ACC112 (cell line): Measurements from ENCODE around the gene DDX18.

Experiments
- H2AFZ ChIP-seq: fragments of 200-600 bp; sonication (generic); one replicate; pipeline ENCODE4 v1.6.0; 2017; ENCODE audit warnings: antibody characterized with exemption, low read length; ENCODE audit not compliant: unreplicated experiment
- H3K27ac ChIP-seq: fragments of 200-600 bp; sonication (generic); 2 replicates; pipeline ENCODE4 v1.5.1; 2014; ENCODE audit warnings: low read depth, mild to moderate bottlenecking, antibody characterized with exemption, low read length, moderate library complexity
- H3K27me3 ChIP-seq: fragments of 200-600 bp; sonication (generic); 2 replicates; pipeline ENCODE4 v1.6.1; 2014; ENCODE audit warnings: mild to moderate bottlenecking, antibody characterized with exemption, low read length, moderate library complexity, mixed read lengths; ENCODE audit not compliant: insufficient read depth
- H3K36me3 ChIP-seq: fragments of 200-600 bp; sonication (generic); 2 replicates; pipeline ENCODE4 v1.6.1; 2016; ENCODE audit warnings: mild to moderate bottlenecking, antibody characterized with exemption, low read length, moderate library complexity, mixed read lengths; ENCODE audit not compliant: insufficient read depth
- H3K4me1 ChIP-seq: fragments of 200-600 bp; sonication (generic); one replicate; pipeline ENCODE4 v1.6.1; 2016; ENCODE audit warnings: low read length, mixed read lengths; ENCODE audit not compliant: insufficient read depth, unreplicated experiment, control insufficient read depth
- H3K4me3 ChIP-seq: fragments of 200-600 bp; sonication (generic); 2 replicates; pipeline ENCODE4 v1.5.1; 2014; ENCODE audit warnings: mild to moderate bottlenecking, low read depth, low read length
- H3K79me2 ChIP-seq: fragments of 200-600 bp; sonication (generic); one replicate; pipeline ENCODE4 v1.6.0; 2016; ENCODE audit warnings: low read length; ENCODE audit not compliant: control insufficient read depth, unreplicated experiment, insufficient read depth

The DDX18 gene

DNA sequence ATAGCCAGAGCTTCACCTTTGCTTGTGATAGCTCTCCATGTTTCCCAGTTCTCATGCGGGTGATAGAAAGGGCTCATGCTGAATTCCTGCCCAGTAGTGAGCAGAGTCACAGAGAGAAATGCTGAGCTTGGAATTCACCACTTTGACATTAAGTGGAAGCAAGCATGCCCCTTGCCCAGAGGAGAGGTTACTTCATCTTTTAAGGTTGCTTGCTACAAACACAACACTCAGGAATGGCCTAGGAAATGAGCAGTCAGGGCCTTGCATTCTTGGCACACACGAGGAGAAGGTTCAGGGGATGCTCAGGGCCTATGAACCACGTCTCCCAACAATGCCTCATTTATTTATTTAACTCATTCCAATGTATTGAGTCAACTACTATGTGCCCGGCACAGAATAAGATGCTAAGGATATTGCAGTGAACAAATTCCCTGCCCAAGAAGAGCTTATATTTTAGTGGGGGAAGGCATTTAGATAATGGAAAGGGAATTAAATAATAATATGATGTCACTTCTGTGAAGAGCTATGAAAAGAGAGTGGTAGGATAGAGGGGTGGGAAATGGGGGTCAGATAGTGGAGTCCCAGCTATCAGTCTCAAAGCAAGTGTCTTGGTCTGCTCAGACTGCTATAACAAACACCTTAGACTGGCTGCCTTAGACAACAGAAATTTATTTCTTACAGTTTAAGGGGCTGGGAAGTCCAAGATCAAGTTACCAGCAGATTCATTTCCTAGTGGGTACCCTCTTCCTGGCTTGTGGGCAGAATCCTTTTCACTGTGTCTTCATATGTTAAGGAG is 42.1 kb downstream of the DDX18 start:
- H3K4me1 ChIP-seq, result peaks cover 25% of the 10 kb centered on the region
- H2AFZ ChIP-seq, result peak overlapping the region; percentile 16
- H3K27me3 ChIP-seq, result peaks cover 23% of the 10 kb centered on the region
- peak overlapping the region; percentile 41 for H3K4me3 ChIP-seq
- H3K36me3 ChIP-seq, result no peaks in the 10 kb centered on the region
- peak overlapping the region; percentile 81 for H3K27ac ChIP-seq
- H3K79me2 ChIP-seq, result no peaks in the 10 kb centered on the region

DNA sequence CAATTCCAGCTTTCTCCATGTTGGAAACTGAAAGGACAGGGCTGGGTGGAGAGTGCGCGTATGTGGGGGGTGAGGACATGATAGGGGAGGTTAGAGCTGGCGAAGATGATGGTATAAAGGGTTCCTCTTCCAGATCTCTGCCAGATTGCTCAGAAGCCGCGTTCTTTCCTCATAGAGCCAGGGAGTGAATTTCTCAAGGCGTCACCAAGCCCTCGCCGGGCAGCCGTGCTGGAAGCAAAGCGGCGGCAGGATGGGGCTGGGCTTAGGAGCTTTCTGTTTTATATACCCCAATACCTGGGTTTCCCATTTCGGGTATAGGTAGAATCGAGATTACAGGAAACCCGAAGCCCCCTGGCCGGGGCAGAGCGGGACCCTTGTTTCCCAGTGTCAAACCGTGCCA is 43.8 kb downstream of the DDX18 start:
- Histone ChIP-seq H2AFZ (no peak overlapping the region), H3K27me3 (peaks cover 23% of the 10 kb centered on the region), H3K79me2 (no peaks in the 10 kb centered on the region), H3K4me3 (no peak overlapping the region), H3K27ac (no peak overlapping the region), H3K4me1 (peaks cover 25% of the 10 kb centered on the region), H3K36me3 (peaks cover 7% of the 10 kb centered on the region)

DNA sequence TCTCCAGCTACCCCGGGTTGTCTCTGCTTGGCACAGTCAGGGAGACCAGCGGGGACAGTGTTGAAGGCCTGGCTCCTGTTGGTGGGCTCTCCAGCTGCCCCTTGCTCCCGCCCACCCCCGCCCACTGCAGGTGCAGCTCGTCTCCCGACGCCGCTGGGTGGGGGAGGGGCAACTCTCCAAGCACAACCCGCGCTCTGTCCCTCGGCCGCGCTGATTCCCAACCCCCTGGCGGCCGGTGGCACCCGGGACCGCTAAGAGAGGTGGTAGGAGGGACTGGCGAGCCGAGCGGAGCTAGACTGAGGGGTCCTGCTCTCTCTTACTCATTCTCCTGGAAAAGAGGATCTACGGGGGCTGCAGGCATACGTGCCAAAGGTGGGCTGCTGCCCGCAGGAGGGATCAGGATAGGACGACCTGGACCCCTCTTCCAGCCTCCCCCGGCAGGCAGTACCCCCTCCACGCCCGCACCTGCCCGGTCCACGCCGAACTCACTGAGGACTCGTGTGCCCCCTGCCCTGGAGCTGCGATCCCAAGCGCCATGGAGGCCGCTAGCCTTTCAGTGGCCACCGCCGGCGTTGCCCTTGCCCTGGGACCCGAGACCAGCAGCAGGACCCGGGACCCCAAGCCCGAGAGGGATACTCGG is 44.5 kb downstream of the DDX18 start:
- H3K79me2 ChIP-seq, result no peaks in the 10 kb centered on the region
- no peak overlapping the region for H2AFZ ChIP-seq
- H3K27ac ChIP-seq, result no peak overlapping the region
- peaks cover 25% of the 10 kb centered on the region for H3K4me1 ChIP-seq
- no peak overlapping the region for H3K4me3 ChIP-seq
- peaks cover 23% of the 10 kb centered on the region for H3K27me3 ChIP-seq
- H3K36me3 ChIP-seq, result peaks cover 7% of the 10 kb centered on the region

DNA sequence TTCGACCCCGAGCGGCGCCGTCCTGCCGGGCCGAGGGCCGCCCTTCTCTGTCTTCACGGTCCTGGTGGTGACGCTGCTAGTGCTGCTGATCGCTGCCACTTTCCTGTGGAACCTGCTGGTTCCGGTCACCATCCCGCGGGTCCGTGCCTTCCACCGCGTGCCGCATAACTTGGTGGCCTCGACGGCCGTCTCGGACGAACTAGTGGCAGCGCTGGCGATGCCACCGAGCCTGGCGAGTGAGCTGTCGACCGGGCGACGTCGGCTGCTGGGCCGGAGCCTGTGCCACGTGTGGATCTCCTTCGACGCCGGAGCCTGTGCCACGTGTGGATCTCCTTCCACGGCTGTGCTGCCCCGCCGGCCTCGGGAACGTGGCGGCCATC is 45.0 kb downstream of the DDX18 start:
- Histone ChIP-seq H2AFZ (no peak overlapping the region), H3K4me1 (peaks cover 25% of the 10 kb centered on the region), H3K27ac (no peak overlapping the region), H3K27me3 (peaks cover 23% of the 10 kb centered on the region), H3K4me3 (no peak overlapping the region), H3K79me2 (no peaks in the 10 kb centered on the region), H3K36me3 (peaks cover 7% of the 10 kb centered on the region)

DNA sequence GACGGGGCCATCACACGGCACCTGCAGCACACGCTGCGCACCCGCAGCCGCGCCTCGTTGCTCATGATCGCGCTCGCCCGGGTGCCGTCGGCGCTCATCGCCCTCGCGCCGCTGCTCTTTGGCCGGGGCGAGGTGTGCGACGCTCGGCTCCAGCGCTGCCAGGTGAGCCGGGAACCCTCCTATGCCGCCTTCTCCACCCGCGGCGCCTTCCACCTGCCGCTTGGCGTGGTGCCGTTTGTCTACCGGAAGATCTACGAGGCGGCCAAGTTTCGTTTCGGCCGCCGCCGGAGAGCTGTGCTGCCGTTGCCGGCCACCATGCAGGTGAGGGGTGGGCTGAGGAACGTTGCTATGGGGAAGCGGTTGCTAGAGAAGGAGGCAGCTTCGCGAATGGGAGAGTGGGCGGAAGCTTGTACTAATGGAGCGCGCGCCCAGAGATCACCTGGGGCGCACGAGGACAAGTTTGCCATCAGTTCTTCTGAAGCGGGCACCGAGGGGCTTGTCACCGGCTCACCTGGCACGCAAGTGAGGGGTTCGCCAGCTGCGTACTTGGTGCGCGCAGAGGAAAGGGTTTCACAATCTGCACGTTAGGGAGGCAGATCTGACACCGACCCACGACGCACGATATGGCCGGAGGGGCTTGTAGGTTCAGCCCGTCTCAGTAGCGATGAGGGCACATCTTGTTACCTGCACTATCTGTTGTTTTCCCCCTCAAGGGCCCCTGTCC is 45.6 kb downstream of the DDX18 start:
- Histone ChIP-seq H3K4me1 (peaks cover 23% of the 10 kb centered on the region), H3K36me3 (peaks cover 7% of the 10 kb centered on the region), H3K79me2 (no peaks in the 10 kb centered on the region), H3K27me3 (peaks cover 23% of the 10 kb centered on the region), H3K4me3 (peak overlapping the region; percentile 50; the same call in 1 of the 2 replicates), H3K27ac (no peak overlapping the region), H2AFZ (no peak overlapping the region)

DNA sequence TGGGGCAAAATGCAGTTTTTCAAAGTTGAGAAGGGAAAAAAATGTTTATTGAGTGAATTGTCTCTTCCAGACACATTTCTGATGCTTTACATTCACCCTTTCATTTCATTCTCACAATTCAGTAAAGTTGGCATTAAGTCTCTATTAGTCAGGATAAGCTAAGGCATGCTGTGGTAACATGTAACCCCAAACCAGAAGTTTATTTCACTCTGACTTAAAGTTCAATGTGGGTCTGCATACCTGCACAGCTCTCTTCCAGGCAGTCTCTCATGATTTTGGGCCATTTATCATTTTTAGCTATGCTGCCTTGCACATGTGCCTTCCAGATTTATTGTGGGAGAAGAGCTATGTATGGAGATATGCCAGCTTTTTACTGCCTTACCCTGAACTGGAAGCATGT is 48.0 kb downstream of the DDX18 start:
- peaks cover 1% of the 10 kb centered on the region for H3K4me1 ChIP-seq
- H3K27me3 ChIP-seq, result peaks cover 23% of the 10 kb centered on the region
- no peaks in the 10 kb centered on the region for H3K79me2 ChIP-seq
- H3K27ac ChIP-seq, result no peak overlapping the region
- no peak overlapping the region for H2AFZ ChIP-seq
- peaks cover 7% of the 10 kb centered on the region for H3K36me3 ChIP-seq
- no peak overlapping the region for H3K4me3 ChIP-seq

DNA sequence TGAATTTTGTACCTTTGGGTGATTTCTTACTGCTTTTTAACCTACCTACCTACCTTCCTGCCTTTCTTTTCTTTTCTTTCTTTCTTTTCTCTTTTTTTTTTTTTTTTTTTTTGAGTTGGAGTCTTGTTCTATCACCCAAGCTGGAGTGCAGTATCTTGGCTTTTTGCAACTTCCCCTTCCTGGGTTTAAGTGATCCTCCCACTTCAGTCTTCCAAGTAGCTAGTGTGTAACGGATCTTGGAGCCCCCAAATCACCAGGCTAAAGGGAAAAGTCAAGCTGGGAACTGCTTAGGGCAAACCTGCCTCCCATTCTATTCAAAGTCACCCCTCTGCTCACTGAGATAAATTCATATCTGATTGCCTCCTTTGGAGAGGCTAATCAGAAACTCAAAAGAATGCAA is 61.3 kb downstream of the DDX18 start:
- Histone ChIP-seq H2AFZ (no peak overlapping the region), H3K27ac (no peak overlapping the region), H3K79me2 (no peaks in the 10 kb centered on the region), H3K4me1 (no peaks in the 10 kb centered on the region), H3K27me3 (peaks cover 33% of the 10 kb centered on the region; the same call in 1 of the 2 replicates), H3K4me3 (no peak overlapping the region), H3K36me3 (no peaks in the 10 kb centered on the region)

DNA sequence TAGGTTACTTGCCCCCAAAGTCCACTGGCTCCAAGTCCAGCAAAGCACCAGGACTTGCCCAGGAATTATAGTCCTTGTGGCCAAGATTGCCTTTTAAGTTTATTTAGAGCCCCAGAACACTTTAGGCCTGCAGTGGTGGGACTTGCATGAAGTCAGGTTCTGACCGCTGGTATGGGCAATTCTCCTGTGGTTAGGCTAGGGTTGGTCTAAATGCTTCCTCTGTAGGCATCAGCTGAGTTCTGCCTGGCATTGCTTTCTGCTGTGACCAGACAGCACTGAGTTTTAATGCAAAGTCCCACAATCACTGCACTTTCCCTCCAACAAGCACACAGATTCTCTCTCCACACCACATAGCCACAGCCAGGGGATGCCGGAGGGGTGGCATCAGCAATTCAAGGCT is 64.5 kb downstream of the DDX18 start:
- Histone ChIP-seq H3K27me3 (peaks cover 39% of the 10 kb centered on the region), H3K36me3 (no peaks in the 10 kb centered on the region), H2AFZ (no peak overlapping the region), H3K4me1 (no peaks in the 10 kb centered on the region), H3K27ac (no peak overlapping the region), H3K4me3 (no peak overlapping the region), H3K79me2 (no peaks in the 10 kb centered on the region)
